B cell (primary cell): Measurements from ENCODE around the gene CD58. TPM values are rescaled to one million over a fixed set of nuclear protein-coding genes. Genes with fewer than 3 reads are reported as not detected.

Source experiments
- ATAC-seq: fragments of 200-7000 bp; cut with Tn5 transposase; one replicate; pipeline ENCODE4 v1.10.0; 2021; ENCODE audit warnings: low read depth, mild to moderate bottlenecking, moderate number of reproducible peaks, moderate library complexity
- CTCF ChIA-PET: fragments of 350-600 bp; sonication (Branson Sonifier 250); formaldehyde crosslinking; loops from one replicate; lab custom pipeline; 2021; ENCODE audit warnings: antibody characterized with exemption, inconsistent platforms; lab: Charles Lee
- POLR2A ChIA-PET: fragments of 350-600 bp; sonication (Branson Sonifier 250); formaldehyde crosslinking; loops from one replicate; lab custom pipeline; 2021; ENCODE audit warnings: antibody characterized with exemption; lab: Charles Lee
- DNase-seq: peaks from one replicate; pipeline ENCODE4 v3.0.0; 2013
- H2AFZ ChIP-seq: 2 replicates; pipeline ENCODE4 v1.6.1; 2012; ENCODE audit warnings: mild to moderate bottlenecking, low read depth, low read length; ENCODE audit not compliant: insufficient read depth, poor library complexity, severe bottlenecking
- H3K27ac ChIP-seq, 2 donors: 1 replicate in 1 of 2; 2 replicates in 1 of 2; pipeline ENCODE4 v1.5.1; 2012 to 2013; ENCODE audit warnings: low read length in 2 of 2, mild to moderate bottlenecking in 2 of 2, moderate library complexity in 1 of 2
- H3K27me3 ChIP-seq, 4 experiments: fragments of 200-600 bp in 1 of 4; sonication (generic) in 1 of 4; replicated peaks in 1 of 4; 1 replicate in 2 of 4; 2 replicates in 2 of 4; pipeline versions ENCODE4 v1.6.1 to v1.7.0; 2013 to 2016; ENCODE audit warnings: low read length in 3 of 4, mild to moderate bottlenecking in 2 of 4, mixed read lengths in 1 of 4, moderate library complexity in 1 of 4; ENCODE audit not compliant: insufficient read depth in 4 of 4, control insufficient read depth in 3 of 4; ENCODE audit errors: control extremely low read depth in 1 of 4
- H3K36me3 ChIP-seq, 2 experiments: replicated peaks in 1 of 2; 1 replicate in 1 of 2; 2 replicates in 1 of 2; pipeline versions ENCODE4 v1.6.1 to v1.7.1; 2013; ENCODE audit warnings: low read length in 1 of 2; ENCODE audit not compliant: insufficient read depth in 2 of 2, control insufficient read depth in 1 of 2; ENCODE audit errors: control extremely low read depth in 1 of 2, extremely low read depth in 1 of 2
- H3K4me1 ChIP-seq, 2 donors: fragments of 200-600 bp in 1 of 2; sonication (generic) in 1 of 2; 1 replicate in 1 of 2; 2 replicates in 1 of 2; pipeline versions ENCODE4 v1.5.1 to v1.6.1; 2013 to 2017; ENCODE audit warnings: low read length in 2 of 2; ENCODE audit not compliant: control insufficient read depth in 2 of 2, insufficient read depth in 2 of 2
- H3K4me2 ChIP-seq: replicated peaks from 2 replicates; pipeline ENCODE3; 2012; ENCODE audit warnings: mild to moderate bottlenecking, low read depth, low read length; ENCODE audit not compliant: poor library complexity, severe bottlenecking
- H3K4me3 ChIP-seq, 5 experiments: fragments of 200-600 bp in 1 of 5; sonication (generic) in 1 of 5; 1 replicate in 3 of 5; 2 replicates in 2 of 5; pipeline versions ENCODE4 v1.5.1 to v1.7.0; 2011 to 2016; ENCODE audit warnings: low read length in 4 of 5, mild to moderate bottlenecking in 4 of 5, low read depth in 2 of 5, control low read depth in 1 of 5, moderate library complexity in 1 of 5; ENCODE audit not compliant: insufficient read depth in 1 of 5; ENCODE audit errors: control extremely low read depth in 1 of 5, extremely low read depth in 1 of 5
- H3K79me2 ChIP-seq: fragments of 200-600 bp; sonication (generic); one replicate; pipeline ENCODE4 v1.6.0; 2016; ENCODE audit warnings: low read length; ENCODE audit not compliant: control insufficient read depth, insufficient read depth
- H3K9ac ChIP-seq: fragments of 200-600 bp; sonication (generic); 2 replicates; pipeline ENCODE4 v1.6.1; 2017; ENCODE audit warnings: mild to moderate bottlenecking, low read length, moderate library complexity
- H3K9me3 ChIP-seq, 3 donors: one replicate each; pipeline versions ENCODE4 v1.6.1 to v1.7.1; 2013; ENCODE audit warnings: low read length in 2 of 3; ENCODE audit not compliant: control insufficient read depth in 2 of 3, insufficient read depth in 1 of 3; ENCODE audit errors: control extremely low read depth in 1 of 3
- H4K20me1 ChIP-seq: 2 replicates; pipeline ENCODE4 v1.6.0; 2012; ENCODE audit warnings: mild to moderate bottlenecking, low read length; ENCODE audit not compliant: insufficient read depth, control insufficient read depth, poor library complexity, severe bottlenecking
- H3K27ac Mint-ChIP-seq: one replicate; pipeline ENCODE4 v1.8.0; 2021; ENCODE audit warnings: mixed read lengths
- H3K27me3 Mint-ChIP-seq: one replicate; pipeline ENCODE4 v1.8.0; 2021; ENCODE audit warnings: mixed read lengths
- H3K4me1 Mint-ChIP-seq: one replicate; pipeline ENCODE4 v1.8.0; 2021; ENCODE audit warnings: mixed read lengths
- H3K4me3 Mint-ChIP-seq: one replicate; pipeline ENCODE4 v1.8.0; 2021; ENCODE audit warnings: mixed read lengths
- H3K9me3 Mint-ChIP-seq: one replicate; pipeline ENCODE4 v1.8.0; 2022; ENCODE audit warnings: mixed read lengths; ENCODE audit not compliant: insufficient read depth
- CTCF ChIP-seq: fragments of 200-600 bp; IDR thresholded peaks from one replicate; pipeline ENCODE4 v1.8.0; 2022; ENCODE audit warnings: antibody characterized with exemption, mild to moderate bottlenecking
- EZH2 ChIP-seq: IDR thresholded peaks from 2 replicates; pipeline ENCODE4 v1.6.1; 2012; ENCODE audit warnings: borderline replicate concordance, low read depth, mild to moderate bottlenecking, moderate library complexity, low read length; ENCODE audit not compliant: insufficient read depth, poor library complexity, severe bottlenecking
- WGBS: methylation state at CpG from one replicate; pipeline ENCODE4 v1.1.5; 2013; ENCODE audit warnings: missing lambda C conversion rate; ENCODE audit not compliant: insufficient coverage; 5-methylcytosine and 5-hydroxymethylcytosine counted together
- intact Hi-C: fragments of 100-400 bp; cut with micrococcal nuclease; formaldehyde crosslinking; loops from one replicate; pipeline ENCODE4 v1.10.0; 2022
- polyA plus RNA-seq: library from polyadenylated mRNA; depleted of rRNA; stranded (reverse); fragments of >200 nt; gene quantifications from 2 replicates; pipeline ENCODE4 v1.2.3, GENCODE V29; 2012
- total RNA-seq, 2 donors: library from RNA; stranded (reverse); fragments of 120-200 nt in 1 of 2; gene quantifications; 1 replicate in 1 of 2; 2 replicates in 1 of 2; pipeline versions ENCODE4 v1.2.3 to v1.2.4, GENCODE V29; 2013 to 2022

Gene CD58
- total and polyA plus RNA-seq, 2 donors (not counting 1 experiment from before 2014, with no cell fraction given) = 12.3 to 47.6 TPM

GRCh38 chr1:116561563-116561962 is 9.3 kb downstream of the CD58 start:
- Histone ChIP-seq H3K9me3 (peaks cover 0 to 18% (median 13%) of the 10 kb centered on the region in 3 donors), H2AFZ (no peak overlapping the region), H3K36me3 (peaks cover 0 to 3% of the 10 kb centered on the region in 2 experiments), H3K79me2 (peaks cover 62% of the 10 kb centered on the region), H3K27ac (peak overlapping the region in 1 of 2 donors; percentile 43), H3K4me1 (peaks cover 37 to 42% of the 10 kb centered on the region in 2 donors), H3K27me3 (no peaks in the 10 kb centered on the region), H3K4me3 (no peak overlapping the region), H4K20me1 (no peaks in the 10 kb centered on the region), H3K4me2 (no peak overlapping the region), H3K9ac (no peak overlapping the region)
- Mint-ChIP-seq H3K4me1 (peaks cover 78% of the 10 kb centered on the region), H3K9me3 (peaks cover 8% of the 10 kb centered on the region), H3K27me3 (no peaks in the 10 kb centered on the region), H3K27ac (peak overlapping the region; percentile 38), H3K4me3 (no peak overlapping the region)
- DNase-seq (no peak), ATAC-seq (no peak)
- TF ChIP-seq CTCF (no peak), EZH2 (no peak)
- intact Hi-C loops = loop anchor here (2.0 kb wide), 1 partner anchor 17 kb away; no protein-coding TSS in a partner anchor
- POLR2A ChIA-PET = no interaction called here
- CTCF ChIA-PET = interaction anchor here (1.5 kb wide), 1 partner anchor 11 kb away, joined by 3 read pairs; no protein-coding TSS in a partner anchor

DNA sequence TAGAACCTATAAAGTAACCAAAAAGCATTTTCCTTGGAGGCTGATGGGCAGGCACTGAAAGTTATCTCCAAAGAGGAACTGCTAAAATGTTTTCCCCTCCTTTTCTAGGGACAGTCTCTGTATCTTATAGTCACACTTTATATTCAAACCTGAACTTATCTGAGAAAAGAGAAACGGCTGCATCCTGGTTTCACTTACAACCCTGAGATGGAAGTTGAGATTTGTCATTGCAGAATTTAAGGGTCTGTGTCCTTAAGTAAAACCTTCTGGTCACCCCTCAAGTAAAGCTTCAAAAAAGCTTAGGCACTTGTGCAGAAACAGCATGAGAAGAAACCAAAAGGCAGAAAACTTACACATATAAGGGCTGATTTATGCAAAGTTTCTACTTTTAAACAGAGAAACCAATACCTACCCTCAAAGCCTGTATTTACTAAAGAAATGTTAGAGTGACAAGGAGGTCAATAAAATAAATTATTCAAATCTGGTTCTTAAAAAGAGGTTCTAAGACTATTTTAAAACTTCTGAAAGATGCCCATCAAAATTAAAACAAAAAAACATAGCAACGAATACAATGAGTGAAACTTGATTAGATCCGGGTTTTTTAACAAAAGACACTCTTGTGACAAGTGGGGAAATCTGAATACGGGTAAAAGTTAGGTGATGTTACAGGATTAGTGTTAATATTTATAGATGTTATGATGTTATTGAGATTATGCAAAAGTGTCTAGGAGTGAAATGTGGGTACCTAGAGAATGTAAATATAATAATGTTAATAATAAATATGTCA is 9.9 kb downstream of the CD58 start:
- ATAC-seq = no peak
- intact Hi-C loops = loop anchor here (1.0 to 2.0 kb wide), 2 partner anchors 7 to 16 kb away; no protein-coding TSS in a partner anchor
- peak overlapping the region; percentile 9 for H3K9ac ChIP-seq
- no peak for TF ChIP-seq CTCF
- TF ChIP-seq EZH2 = no peak
- peaks cover 63% of the 10 kb centered on the region for H3K79me2 ChIP-seq
- peaks cover 41 to 48% of the 10 kb centered on the region in 2 donors for H3K4me1 ChIP-seq
- Mint-ChIP-seq H3K4me3 (peak overlapping the region; percentile 63), H3K4me1 (peaks cover 77% of the 10 kb centered on the region), H3K27me3 (no peaks in the 10 kb centered on the region), H3K9me3 (peaks cover 8% of the 10 kb centered on the region), H3K27ac (peak overlapping the region; percentile 51)
- no CpG with 5 or more reads among the region's 4 CpGs for WGBS
- H3K4me3 ChIP-seq = peak overlapping the region in 1 of 5 experiments; percentile 2
- peak; percentile 37 for DNase-seq
- H2AFZ ChIP-seq = no peak overlapping the region
- H3K9me3 ChIP-seq = peaks cover 0 to 18% (median 13%) of the 10 kb centered on the region in 3 donors
- CTCF ChIA-PET = interaction anchor here (1.5 kb wide), 1 partner anchor 11 kb away, joined by 3 read pairs; no protein-coding TSS in a partner anchor
- POLR2A ChIA-PET = interaction anchor here (0.7 kb wide), 1 partner anchor 46 kb away, joined by 3 read pairs; no protein-coding TSS in a partner anchor
- no peaks in the 10 kb centered on the region for H4K20me1 ChIP-seq
- H3K4me2 ChIP-seq = peak overlapping the region; percentile 43
- H3K27me3 ChIP-seq = no peaks in the 10 kb centered on the region
- H3K27ac ChIP-seq = peak overlapping the region; percentile 44 to 62
- H3K36me3 ChIP-seq = peaks cover 0 to 3% of the 10 kb centered on the region in 2 experiments
